GM19467 (cell line): ENCODE measurements around the gene CENPP.
"Not testable (repeated sequence)": the region's sequence is repeated elsewhere in the genome, so short reads cannot be mapped to it uniquely, and the experiment has no call there.

Experiments used
- ATAC-seq: cut with Tn5 transposase; IDR thresholded peaks from one replicate; pipeline ENCODE4 v1.9.1; 2021; ENCODE audit warnings: mild to moderate bottlenecking, moderate library complexity; ENCODE audit not compliant: unreplicated experiment

The CENPP gene

GRCh38 chr9:92611621-92612285, 286.0 kb downstream of the CENPP start:
- no peak for ATAC-seq

DNA sequence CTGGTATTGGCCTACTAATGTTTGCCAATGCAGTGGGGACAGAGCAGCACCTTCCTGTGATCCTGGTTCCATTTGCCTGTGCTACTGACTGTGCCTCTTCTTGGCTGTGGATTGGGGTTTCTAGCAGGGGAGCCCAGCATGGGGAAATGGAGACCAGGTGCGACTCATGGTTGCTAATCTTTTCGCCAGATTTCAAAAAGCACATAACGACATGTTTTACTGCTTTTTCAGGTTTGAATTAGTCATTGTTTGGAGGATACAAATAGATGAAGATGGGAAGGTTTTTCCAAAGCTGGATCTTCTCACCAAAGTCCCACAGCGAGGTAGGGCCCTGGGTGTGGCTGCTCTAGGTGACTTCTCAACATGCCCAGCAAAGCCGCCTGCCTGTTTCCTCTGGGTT, 286.5 kb downstream of the CENPP start:
- ATAC-seq = no peak

- ATAC-seq = no peak
Observed at GRCh38 chr9:92612816-92613215, 287.1 kb downstream of the CENPP start.

DNA sequence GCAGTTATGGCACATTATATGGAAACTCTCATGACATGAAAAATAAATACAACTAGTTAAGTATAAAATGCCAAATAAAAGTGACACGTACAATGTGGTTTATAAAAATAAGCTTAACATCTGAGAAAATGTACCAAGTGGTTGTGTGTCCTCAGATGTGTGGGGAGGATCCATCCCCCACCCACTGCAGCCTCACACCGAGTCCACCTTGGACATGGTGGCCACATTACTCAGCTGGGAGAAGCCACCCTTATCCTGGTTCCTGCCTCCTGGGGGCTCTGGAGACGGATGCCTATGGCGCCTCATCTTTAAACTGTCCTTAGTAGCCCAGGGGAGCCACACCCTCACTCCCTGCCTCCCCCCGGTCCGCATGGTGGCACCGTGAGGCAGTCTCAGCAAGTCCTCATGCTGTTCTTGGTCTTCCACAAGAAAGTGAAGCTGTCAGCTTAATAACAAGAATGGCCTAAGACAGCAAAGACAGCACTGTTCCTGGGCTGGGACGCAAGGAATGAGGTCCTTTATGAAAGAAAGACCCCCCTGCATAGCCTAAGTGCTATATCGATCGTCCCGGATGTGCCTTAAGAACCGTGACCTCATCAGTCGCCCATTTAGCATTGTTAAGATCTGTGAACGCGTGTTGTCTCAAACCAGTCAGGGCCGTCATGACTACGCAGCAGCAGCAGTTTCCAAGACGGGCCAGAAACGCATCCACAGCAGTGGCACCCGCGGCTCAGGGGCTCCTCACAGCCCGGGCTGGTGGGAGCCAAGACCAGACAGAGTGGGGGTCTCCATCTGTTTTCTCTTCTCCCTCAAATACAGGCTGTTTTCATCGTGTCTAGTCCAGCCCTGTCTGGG, 287.7 kb downstream of the CENPP start:
- ATAC-seq = no peak

DNA sequence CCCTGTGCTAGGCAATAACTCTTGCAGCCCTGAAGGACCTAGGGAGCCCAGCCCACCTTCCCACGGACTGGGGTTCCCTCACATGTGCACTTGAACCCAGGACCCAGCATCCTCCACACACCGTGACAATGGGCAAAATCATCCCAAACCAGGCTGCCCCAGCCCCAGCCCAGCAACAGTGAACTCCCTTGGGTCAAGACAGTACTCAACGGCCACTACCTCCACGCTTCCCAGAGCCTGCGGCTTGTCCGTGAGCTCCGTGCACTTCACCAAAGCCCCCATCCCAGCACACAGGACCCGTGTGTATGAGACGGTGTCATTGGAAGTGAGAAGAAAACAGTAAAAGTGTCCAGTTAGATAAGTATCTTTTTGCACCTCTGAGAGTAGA, 288.4 kb downstream of the CENPP start:
- ATAC-seq = no peak

DNA sequence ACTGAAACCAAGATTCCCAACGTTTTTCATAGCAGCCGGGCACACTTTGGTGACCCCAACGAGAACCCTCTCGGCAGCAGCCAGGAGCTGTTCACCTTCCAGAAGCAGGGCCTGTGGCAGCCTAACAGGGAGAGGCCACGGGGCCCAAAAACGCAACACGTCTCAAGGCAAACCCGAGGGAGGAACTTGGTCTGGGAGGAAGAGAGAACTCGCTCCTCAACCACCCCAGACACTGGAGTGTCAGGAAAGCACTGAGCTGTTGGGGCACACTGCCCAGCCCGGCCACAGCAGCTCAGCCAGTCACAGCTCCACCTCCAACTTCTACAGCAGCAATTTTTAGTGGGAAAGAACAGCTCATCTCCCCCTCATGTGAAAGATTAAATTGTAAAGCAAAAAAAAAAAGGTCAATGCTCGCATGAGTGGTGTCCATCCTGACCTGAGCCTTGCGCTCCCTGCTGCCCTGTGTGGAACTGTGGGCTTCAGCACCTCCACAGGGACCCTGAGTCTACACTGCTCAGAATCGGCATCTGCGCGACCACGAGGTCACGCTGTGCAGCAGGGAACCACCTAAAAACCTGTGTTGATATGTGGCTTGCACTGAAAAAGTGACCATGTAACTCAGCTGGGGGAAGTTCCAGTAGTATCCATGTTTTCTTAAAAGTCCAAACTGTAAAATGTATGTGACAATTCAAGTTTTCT, 289.2 kb downstream of the CENPP start:
- no peak for ATAC-seq

DNA sequence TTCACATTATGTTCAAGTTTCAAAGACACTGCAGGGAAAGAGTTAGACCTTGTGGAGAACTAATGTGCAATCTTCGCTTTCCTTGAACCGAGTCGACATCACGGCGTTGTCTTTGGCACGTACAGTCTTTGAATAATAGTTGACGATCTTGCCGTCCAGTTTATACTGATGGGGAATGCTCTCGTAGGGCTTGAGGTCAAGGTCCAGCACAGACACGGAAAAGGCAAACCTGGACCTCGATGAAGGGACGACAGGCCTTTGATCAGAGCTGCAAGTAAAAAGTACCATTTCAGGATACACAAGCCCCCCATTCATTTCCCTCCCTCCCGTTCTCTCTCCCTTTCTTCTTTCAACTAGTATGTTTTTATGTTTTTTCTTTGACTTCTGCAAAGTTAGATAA, 290.0 kb downstream of the CENPP start:
- ATAC-seq = no peak

DNA sequence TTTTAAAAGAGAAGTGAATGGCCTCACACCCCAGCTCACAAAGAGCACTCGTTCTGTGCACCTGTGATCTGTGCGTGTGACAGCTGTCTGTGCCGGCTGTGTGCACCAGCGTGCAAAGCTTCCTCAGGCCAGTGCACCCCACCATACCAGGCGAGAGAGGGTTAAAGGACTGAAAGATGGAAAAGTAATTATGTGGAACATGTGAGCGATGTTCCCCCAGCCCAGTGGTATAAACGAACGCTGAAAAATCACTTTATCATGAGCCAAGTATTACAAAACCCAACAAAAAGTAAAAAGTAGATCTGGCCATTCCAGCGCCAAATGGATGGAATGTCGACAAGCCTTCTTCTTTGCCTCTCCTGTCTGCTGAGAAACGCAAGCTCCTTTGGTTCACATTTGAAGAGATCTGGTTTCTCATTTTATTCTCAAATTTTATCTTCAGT, 290.5 kb downstream of the CENPP start:
- ATAC-seq = no peak

GRCh38 chr9:92616655-92617111, 290.9 kb downstream of the CENPP start:
- ATAC-seq = no peak

DNA sequence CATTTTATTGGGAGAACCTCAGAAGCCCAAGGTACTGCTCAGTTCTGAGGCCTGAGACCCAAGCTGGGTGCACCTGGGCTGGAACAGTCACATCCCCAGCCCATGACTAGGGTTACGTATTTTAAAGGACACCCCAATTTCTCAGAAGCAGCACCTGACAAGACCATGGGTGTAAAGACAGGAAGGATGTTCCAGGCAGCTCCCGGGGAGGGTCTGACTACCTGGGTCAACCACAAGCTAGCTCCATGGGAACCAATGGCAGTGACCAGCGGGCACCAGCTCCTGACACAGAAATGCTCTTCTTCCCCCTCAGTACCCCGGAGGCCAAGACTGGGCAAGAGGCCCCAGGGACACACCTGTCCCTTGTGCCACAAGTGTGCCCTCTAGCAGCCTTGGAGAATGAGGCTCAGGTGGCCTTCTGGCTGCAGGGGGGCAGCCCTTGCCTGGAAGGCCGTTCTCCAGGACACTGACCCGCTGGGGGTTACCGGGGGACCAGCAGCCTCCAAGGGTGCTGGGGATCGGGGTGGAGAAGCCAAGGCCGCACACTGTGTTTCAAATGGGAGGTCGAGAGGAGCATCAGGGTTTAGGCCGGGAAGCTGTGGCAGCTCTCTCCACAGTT, 291.6 kb downstream of the CENPP start:
- no peak for ATAC-seq

GRCh38 chr9:92617951-92618510, 292.3 kb downstream of the CENPP start:
- no peak for ATAC-seq

GRCh38 chr9:92618633-92619225, 293.0 kb downstream of the CENPP start:
- no peak for ATAC-seq

DNA sequence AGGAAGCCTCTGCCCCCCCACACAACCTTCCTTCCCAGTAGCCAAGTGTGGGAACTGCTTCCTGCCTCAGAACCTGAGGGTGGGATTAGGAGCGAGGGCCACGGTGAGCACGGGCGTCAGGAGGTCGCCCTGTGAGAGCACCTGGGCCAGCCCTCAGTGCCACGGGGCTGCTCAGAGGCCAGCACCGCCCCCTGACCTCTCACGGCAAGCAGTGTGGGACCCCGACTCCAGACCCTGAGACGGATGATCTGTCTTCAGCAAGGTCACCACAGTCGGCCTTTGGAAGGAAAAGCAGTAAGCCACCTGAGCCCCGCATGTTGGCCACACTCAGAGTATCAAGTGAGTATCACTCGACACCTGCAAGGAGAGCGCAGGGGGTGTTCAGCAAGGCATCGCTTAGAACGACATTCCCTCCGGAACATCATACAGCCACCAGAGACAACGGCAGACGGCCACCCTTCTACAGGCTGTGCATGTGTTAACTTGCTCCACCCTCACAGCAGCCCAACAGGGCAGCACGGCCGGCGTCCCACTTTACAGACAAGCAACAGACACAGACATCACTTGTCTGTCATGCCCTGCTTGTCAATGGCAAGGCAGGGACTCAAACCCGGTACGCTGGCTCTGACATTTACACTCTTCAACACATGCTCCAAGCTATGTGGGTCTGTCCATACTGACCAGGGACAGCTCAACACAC, 294.0 kb downstream of the CENPP start:
- no peak for ATAC-seq

- ATAC-seq = no peak
Observed at GRCh38 chr9:92620845-92621244, 295.1 kb downstream of the CENPP start.

- not testable (repeated sequence) for ATAC-seq
Observed at GRCh38 chr9:92623936-92624335, 298.2 kb downstream of the CENPP start.

DNA sequence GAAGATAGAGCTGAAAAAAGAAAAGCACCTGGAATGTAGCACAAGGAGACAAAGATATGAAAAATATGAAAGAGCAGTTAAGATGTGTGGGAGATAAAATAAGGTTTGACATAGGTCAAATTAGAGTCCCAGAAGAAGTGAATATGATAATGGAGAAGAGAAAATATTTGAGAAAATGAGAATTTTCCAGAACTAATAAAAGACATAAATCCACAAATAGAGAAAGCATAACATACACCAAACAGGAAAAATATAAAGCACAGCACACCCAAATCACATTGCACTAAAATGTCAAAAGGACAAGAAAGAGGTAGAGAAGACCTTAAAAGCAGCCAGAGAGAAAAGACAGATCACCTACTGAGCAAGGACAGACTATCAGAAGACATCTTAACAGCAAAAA, 300.7 kb downstream of the CENPP start:
- ATAC-seq = no peak

DNA sequence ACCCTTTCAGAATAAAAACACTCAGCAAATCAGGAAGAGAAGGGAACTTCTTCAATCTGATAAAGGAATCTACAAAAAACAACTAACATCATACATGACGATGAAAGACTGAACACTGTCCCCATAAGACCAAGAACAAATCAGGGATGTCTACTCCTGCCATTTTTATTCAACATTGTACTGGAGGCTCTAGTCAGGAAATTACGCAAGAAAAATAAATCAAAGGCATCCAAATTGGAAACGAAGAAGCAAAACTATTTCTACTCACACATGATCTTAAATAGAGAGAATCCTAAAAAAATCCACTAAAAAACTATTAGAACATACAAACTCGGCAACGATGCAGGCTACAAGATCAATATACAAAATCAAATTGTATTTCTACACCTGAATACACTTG, 301.9 kb downstream of the CENPP start:
- no peak for ATAC-seq

GRCh38 chr9:92631452-92632343, 305.9 kb downstream of the CENPP start:
- no peak for ATAC-seq

GRCh38 chr9:92632641-92633040, 306.9 kb downstream of the CENPP start:
- ATAC-seq = no peak
